SJSA1 (cell line): ENCODE data around the gene AK2. TPM values are rescaled to one million over a fixed set of nuclear protein-coding genes. Genes with fewer than 3 reads are reported as not detected.
"Not testable (repeated sequence)": the region's sequence is repeated elsewhere in the genome, so short reads cannot be mapped to it uniquely, and the experiment has no call there.

Experiments
- DNase-seq, 2 experiments: peaks; one replicate each; pipeline ENCODE4 v3.0.0-alpha.2; 2015 to 2020; ENCODE audit warnings: low spot score in 2 of 2, low read depth in 1 of 2
- H3K27ac ChIP-seq: fragments of 250-450 bp; sonication (Bioruptor Pico); 2 replicates; pipeline ENCODE4 v1.5.1; 2020; ENCODE audit warnings: mild to moderate bottlenecking, moderate library complexity
- H3K27me3 ChIP-seq: fragments of 250-450 bp; sonication (Bioruptor Pico); replicated peaks from 2 replicates; pipeline ENCODE4 v1.5.1; 2020; ENCODE audit warnings: mild to moderate bottlenecking, moderate library complexity
- H3K36me3 ChIP-seq: fragments of 250-450 bp; sonication (Bioruptor Pico); 2 replicates; pipeline ENCODE4 v1.5.1; 2020; ENCODE audit warnings: mild to moderate bottlenecking
- H3K4me1 ChIP-seq: fragments of 250-450 bp; sonication (Bioruptor Pico); replicated peaks from 2 replicates; pipeline ENCODE4 v1.6.1; 2021; ENCODE audit warnings: mild to moderate bottlenecking
- H3K4me3 ChIP-seq: fragments of 250-450 bp; sonication (Bioruptor Pico); 2 replicates; pipeline ENCODE4 v1.5.1; 2020; ENCODE audit warnings: mild to moderate bottlenecking
- H3K9me3 ChIP-seq: fragments of 250-450 bp; sonication (Bioruptor Pico); replicated peaks from 2 replicates; pipeline ENCODE4 v1.5.1; 2020; ENCODE audit warnings: mild to moderate bottlenecking
- total RNA-seq: library from RNA; depleted of rRNA; stranded (reverse); fragments of >200 nt; shearing (Covaris generic); gene quantifications from 2 replicates; pipeline ENCODE4 v1.2.3, GENCODE V29; 2014

The AK2 gene
- total RNA-seq, 1 experiment from 2014 or later, result 230 TPM

- H3K4me1 ChIP-seq, H3K9me3 ChIP-seq, DNase-seq, H3K4me3 ChIP-seq, H3K27ac ChIP-seq, H3K27me3 ChIP-seq: not testable (repeated sequence)
- peaks cover 63% of the 10 kb centered on the region for H3K36me3 ChIP-seq
These were observed 12.1 kb downstream of the AK2 start for GRCh38 chr1:33024430-33025179.

GRCh38 chr1:33022650-33023200 lies 14.0 kb downstream of the AK2 start:
- no peaks in the 10 kb centered on the region for H3K4me1 ChIP-seq
- H3K27me3 ChIP-seq, result no peaks in the 10 kb centered on the region
- no peak overlapping the region for H3K4me3 ChIP-seq
- H3K36me3 ChIP-seq, result peaks cover 77% of the 10 kb centered on the region
- H3K27ac ChIP-seq, result no peak overlapping the region
- no peak for DNase-seq
- H3K9me3 ChIP-seq, result no peaks in the 10 kb centered on the region

- Histone ChIP-seq H3K9me3 (no peaks in the 10 kb centered on the region), H3K36me3 (peaks cover 83% of the 10 kb centered on the region)
These were observed 14.9 kb downstream of the AK2 start for GRCh38 chr1:33021567-33022431.

GRCh38 chr1:33018112-33018511 lies 18.6 kb downstream of the AK2 start:
- Histone ChIP-seq H3K9me3 (no peaks in the 10 kb centered on the region), H3K27ac (no peak overlapping the region), H3K36me3 (peaks cover 84% of the 10 kb centered on the region), H3K27me3 (no peaks in the 10 kb centered on the region), H3K4me1 (no peaks in the 10 kb centered on the region), H3K4me3 (no peak overlapping the region)
- DNase-seq, result no peak

More at GRCh38 chr1:33021567-33022431, 14.9 kb downstream of the AK2 start:
- Histone ChIP-seq H3K27me3 (no peaks in the 10 kb centered on the region), H3K4me1 (no peaks in the 10 kb centered on the region), H3K4me3 (no peak overlapping the region), H3K27ac (no peak overlapping the region)
- no peak for DNase-seq

GRCh38 chr1:33017175-33017574 lies 19.5 kb downstream of the AK2 start:
- H3K9me3 ChIP-seq, result no peaks in the 10 kb centered on the region
- no peak overlapping the region for H3K4me3 ChIP-seq
- no peaks in the 10 kb centered on the region for H3K4me1 ChIP-seq
- H3K27ac ChIP-seq, result no peak overlapping the region
- DNase-seq, result no peak
- peaks cover 85% of the 10 kb centered on the region for H3K36me3 ChIP-seq
- no peaks in the 10 kb centered on the region for H3K27me3 ChIP-seq

- DNase-seq, result no peak
- Histone ChIP-seq H3K4me3 (no peak overlapping the region), H3K36me3 (peaks cover 83% of the 10 kb centered on the region), H3K27ac (no peak overlapping the region), H3K9me3 (no peaks in the 10 kb centered on the region), H3K4me1 (no peaks in the 10 kb centered on the region), H3K27me3 (no peaks in the 10 kb centered on the region)
These were observed 21.5 kb downstream of the AK2 start for GRCh38 chr1:33015216-33015615.

GRCh38 chr1:33014464-33015163 lies 22.1 kb downstream of the AK2 start:
- Histone ChIP-seq H3K27ac (no peak overlapping the region), H3K36me3 (peaks cover 79% of the 10 kb centered on the region), H3K4me1 (no peaks in the 10 kb centered on the region), H3K9me3 (no peaks in the 10 kb centered on the region), H3K4me3 (no peak overlapping the region), H3K27me3 (no peaks in the 10 kb centered on the region)
- no peak for DNase-seq

- H3K27ac ChIP-seq, result no peak overlapping the region
- H3K27me3 ChIP-seq, result no peaks in the 10 kb centered on the region
- H3K4me1 ChIP-seq, result no peaks in the 10 kb centered on the region
- H3K4me3 ChIP-seq, result no peak overlapping the region
- peaks cover 79% of the 10 kb centered on the region for H3K36me3 ChIP-seq
- DNase-seq, result no peak
- H3K9me3 ChIP-seq, result no peaks in the 10 kb centered on the region
These were observed 22.9 kb downstream of the AK2 start for GRCh38 chr1:33013791-33014190.

GRCh38 chr1:33012165-33012564 lies 24.5 kb downstream of the AK2 start:
- no peaks in the 10 kb centered on the region for H3K27me3 ChIP-seq
- no peak for DNase-seq
- peaks cover 77% of the 10 kb centered on the region for H3K36me3 ChIP-seq
- H3K9me3 ChIP-seq, result no peaks in the 10 kb centered on the region; the same call in 1 of the 2 replicates
- no peak overlapping the region for H3K4me3 ChIP-seq
- H3K27ac ChIP-seq, result no peak overlapping the region
- no peaks in the 10 kb centered on the region for H3K4me1 ChIP-seq

- no peak overlapping the region for H3K4me3 ChIP-seq
- H3K36me3 ChIP-seq, result peaks cover 73% of the 10 kb centered on the region
- DNase-seq, result no peak
- no peaks in the 10 kb centered on the region; the same call in 1 of the 2 replicates for H3K9me3 ChIP-seq
- H3K27ac ChIP-seq, result no peak overlapping the region
- no peaks in the 10 kb centered on the region for H3K27me3 ChIP-seq
- H3K4me1 ChIP-seq, result no peaks in the 10 kb centered on the region
These were observed 25.6 kb downstream of the AK2 start for GRCh38 chr1:33010932-33011731.

- H3K4me1 ChIP-seq, result no peaks in the 10 kb centered on the region
- H3K9me3 ChIP-seq, result no peaks in the 10 kb centered on the region; the same call in 1 of the 2 replicates
- no peaks in the 10 kb centered on the region for H3K27me3 ChIP-seq
- no peak for DNase-seq
- peaks cover 65% of the 10 kb centered on the region for H3K36me3 ChIP-seq
- no peak overlapping the region for H3K4me3 ChIP-seq
- H3K27ac ChIP-seq, result no peak overlapping the region
These were observed 27.1 kb downstream of the AK2 start for GRCh38 chr1:33009561-33009960.

GRCh38 chr1:33008051-33008914 lies 28.4 kb downstream of the AK2 start:
- Histone ChIP-seq H3K4me3 (no peak overlapping the region), H3K9me3 (no peaks in the 10 kb centered on the region; the same call in 1 of the 2 replicates), H3K36me3 (peaks cover 52% of the 10 kb centered on the region), H3K4me1 (no peaks in the 10 kb centered on the region), H3K27ac (no peak overlapping the region), H3K27me3 (no peaks in the 10 kb centered on the region)
- DNase-seq, result no peak
